HG03571 (cell line): ENCODE results near the gene SCN11A.

Experiments
- ATAC-seq: cut with Tn5 transposase; IDR thresholded peaks from one replicate; pipeline ENCODE4 v1.9.1; 2021; ENCODE audit not compliant: unreplicated experiment

SCN11A gene

GRCh38 chr3:39051649-39052561 lies at the start of gene SCN11A, which contains the start of gene WDR48:
Gene SCN11A, minus strand, starts transcription at chr3:39051944. Its CDS starts 101,582 bp downstream, at chr3:38950362.
Gene WDR48, plus strand, starts transcription at chr3:39052016. Its CDS starts 10 bp downstream, at chr3:39052026.
- ATAC-seq = peak; percentile 99

GRCh38 chr3:39101022-39101689 lies 49.4 kb upstream of the SCN11A start:
- no peak for ATAC-seq

- no peak for ATAC-seq
These were observed 48.7 kb upstream of the SCN11A start for GRCh38 chr3:39100500-39100886.

GRCh38 chr3:39099738-39100499 lies 48.2 kb upstream of the SCN11A start:
- no peak for ATAC-seq

- ATAC-seq = no peak
These were observed 47.5 kb upstream of the SCN11A start for GRCh38 chr3:39099242-39099641.

GRCh38 chr3:39098473-39099000 lies 46.8 kb upstream of the SCN11A start:
- ATAC-seq = no peak

- no peak for ATAC-seq
These were observed 46.1 kb upstream of the SCN11A start for GRCh38 chr3:39097716-39098472.

GRCh38 chr3:39096775-39097174 lies 45.0 kb upstream of the SCN11A start:
- ATAC-seq = no peak

- ATAC-seq = no peak
These were observed 44.0 kb upstream of the SCN11A start for GRCh38 chr3:39095778-39096177.

GRCh38 chr3:39094851-39095677 lies 43.3 kb upstream of the SCN11A start:
- no peak for ATAC-seq

- ATAC-seq = no peak
These were observed 39.2 kb upstream of the SCN11A start for GRCh38 chr3:39090922-39091321.

GRCh38 chr3:39088889-39089288 lies 37.1 kb upstream of the SCN11A start:
- no peak for ATAC-seq

- ATAC-seq = no peak
These were observed 36.7 kb upstream of the SCN11A start for GRCh38 chr3:39088456-39088855.

GRCh38 chr3:39086144-39086543 lies 34.4 kb upstream of the SCN11A start:
- no peak for ATAC-seq

- no peak for ATAC-seq
These were observed 31.0 kb upstream of the SCN11A start for GRCh38 chr3:39082666-39083313.

GRCh38 chr3:39080026-39080425 lies 28.3 kb upstream of the SCN11A start:
- no peak for ATAC-seq

GRCh38 chr3:39079530-39079929 lies 27.8 kb upstream of the SCN11A start:
- no peak for ATAC-seq

- ATAC-seq = no peak
These were observed 24.2 kb upstream of the SCN11A start for GRCh38 chr3:39075910-39076309.

GRCh38 chr3:39068556-39068955 lies 16.8 kb upstream of the SCN11A start:
- ATAC-seq = no peak
